Tibial nerve (tissue), 4 donors: ENCODE data around the gene CDH13. TPM values are rescaled to one million over a fixed set of nuclear protein-coding genes. Genes with fewer than 3 reads are reported as not detected.

Experiments used
- DNase-seq, 2 donors: peaks; one replicate each; pipeline ENCODE4 v3.0.0-alpha.2; 2019; ENCODE audit warnings: low spot score in 2 of 2
- H3K27ac ChIP-seq, 4 donors: fragments of 200-600 bp; sonication (generic) in 3 of 4; one replicate each; pipeline ENCODE4 v1.5.1; 2017 to 2019; ENCODE audit warnings: mild to moderate bottlenecking in 1 of 4
- H3K27me3 ChIP-seq, 2 donors: fragments of 200-600 bp; sonication (generic) in 1 of 2; one replicate each; pipeline versions ENCODE4 v1.5.1 to v1.6.0; 2017 to 2019
- H3K36me3 ChIP-seq, 3 donors: fragments of 200-600 bp; sonication (generic); one replicate each; pipeline ENCODE4 v1.5.1; 2018 to 2019
- H3K4me1 ChIP-seq, 4 donors: fragments of 200-600 bp; sonication (generic) in 3 of 4; one replicate each; pipeline ENCODE4 v1.5.1; 2017 to 2019
- H3K4me3 ChIP-seq, 4 donors: fragments of 200-600 bp; sonication (generic) in 3 of 4; one replicate each; pipeline ENCODE4 v1.5.1; 2017 to 2019; ENCODE audit warnings: mild to moderate bottlenecking in 1 of 4, moderate library complexity in 1 of 4
- H3K9me3 ChIP-seq, 4 donors: fragments of 200-600 bp; sonication (generic) in 3 of 4; one replicate each; pipeline ENCODE4 v1.5.1; 2017 to 2019
- CTCF ChIP-seq, 5 experiments: fragments of 200-600 bp in 3 of 5; fragments of 450-650 bp in 2 of 5; sonication (generic) in 3 of 5; IDR thresholded peaks; one replicate each; pipeline ENCODE4 v1.5.1; 2016 to 2019; ENCODE audit warnings: antibody characterized with exemption in 5 of 5, mild to moderate bottlenecking in 3 of 5, moderate library complexity in 2 of 5
- EP300 ChIP-seq, 2 donors: sonication (generic); formaldehyde crosslinking; IDR thresholded peaks; one replicate each; pipeline ENCODE4 v1.6.1; 2017; ENCODE audit warnings: antibody characterized with exemption in 2 of 2, mild to moderate bottlenecking in 1 of 2
- POLR2A ChIP-seq, 2 donors: fragments of 450-650 bp; IDR thresholded peaks; one replicate each; pipeline ENCODE4 v1.6.1; 2017; ENCODE audit warnings: antibody characterized with exemption in 2 of 2, mild to moderate bottlenecking in 2 of 2, moderate library complexity in 2 of 2
- WGBS, 2 donors: methylation state at CpG; one replicate each; pipeline ENCODE4 v1.1.5; 2018; 5-methylcytosine and 5-hydroxymethylcytosine counted together
- total RNA-seq, 4 donors: library from RNA; depleted of rRNA; stranded (reverse); fragments of >200 nt; gene quantifications; one replicate each; pipeline ENCODE4 v1.1.0, GENCODE V29; 2016

The CDH13 gene
- total RNA-seq, 4 donors from 2014 or later: 4.1 to 14.4 (median 5.8) TPM

GRCh38 chr16:83447560-83447959, 820.8 kb downstream of the CDH13 start:
- WGBS, 2 donors: 54 to 76% methylated on average over 2 of the region's 2 CpGs
- no peak overlapping the region for H3K4me3 ChIP-seq

DNA sequence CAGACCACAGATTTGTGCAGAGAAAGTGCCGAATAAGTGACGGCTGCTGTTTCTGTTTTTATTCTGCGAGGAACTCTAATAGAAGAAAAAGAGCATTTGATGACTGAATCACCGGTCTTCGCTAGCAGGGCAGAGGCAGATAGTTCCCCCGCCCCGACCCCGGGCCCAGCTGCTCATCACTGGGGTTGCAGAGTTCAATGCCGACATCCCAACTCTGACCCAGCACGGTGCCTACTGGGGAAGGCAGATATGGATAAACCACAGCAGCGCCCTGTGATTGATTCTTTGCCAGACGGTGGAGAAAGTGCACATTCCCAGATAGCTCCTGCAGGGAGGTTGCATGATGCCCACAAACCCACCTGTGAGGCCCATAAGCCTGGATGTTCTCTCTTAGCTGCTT, 823.1 kb downstream of the CDH13 start:
- 79 to 83% methylated on average over 12 of the region's 12 CpGs for WGBS, 2 donors
- H3K4me1 ChIP-seq: no peaks in the 10 kb centered on the region
- TF ChIP-seq EP300 (IDR thresholded peaks at IDR 0.05): no peak
- TF ChIP-seq POLR2A (IDR thresholded peaks at IDR 0.05): no peak
- TF ChIP-seq CTCF (IDR thresholded peaks at IDR 0.05): no peak

More at GRCh38 chr16:83447560-83447959, 820.8 kb downstream of the CDH13 start:
- Histone ChIP-seq H3K36me3 (no peaks in the 10 kb centered on the region), H3K9me3 (no peaks in the 10 kb centered on the region), H3K27ac (no peak overlapping the region), H3K27me3 (no peaks in the 10 kb centered on the region), H3K4me1 (no peaks in the 10 kb centered on the region)
- TF ChIP-seq POLR2A (IDR thresholded peaks at IDR 0.05): no peak
- TF ChIP-seq CTCF (IDR thresholded peaks at IDR 0.05): no peak
- TF ChIP-seq EP300 (IDR thresholded peaks at IDR 0.05): no peak
- DNase-seq: no peak

DNA sequence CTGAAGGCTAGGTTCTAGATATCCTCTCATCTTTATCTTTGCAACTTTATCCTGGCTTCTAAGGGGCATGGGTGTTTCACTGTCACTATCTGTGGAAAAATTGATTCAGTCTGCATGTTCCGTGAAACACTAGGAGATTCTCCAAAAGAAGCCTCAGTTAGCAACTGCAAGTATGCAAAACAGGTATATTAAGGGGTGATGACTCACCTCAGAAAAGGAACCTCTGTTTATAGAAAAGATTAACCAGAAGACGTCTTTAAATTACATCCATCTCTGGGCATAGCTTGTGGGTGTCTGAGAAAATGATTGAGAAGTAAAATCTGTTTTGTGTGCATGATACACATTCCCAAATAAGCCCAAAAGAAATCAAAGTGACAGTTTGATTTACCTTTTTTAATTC, 827.2 kb downstream of the CDH13 start:
- Histone ChIP-seq H3K27ac (no peak overlapping the region), H3K4me1 (no peaks in the 10 kb centered on the region), H3K9me3 (no peaks in the 10 kb centered on the region), H3K27me3 (no peaks in the 10 kb centered on the region), H3K4me3 (no peak overlapping the region), H3K36me3 (no peaks in the 10 kb centered on the region)
- no peak for DNase-seq
- WGBS, 2 donors: 64 to 70% methylated on average over 2 of the region's 2 CpGs
- TF ChIP-seq EP300 (IDR thresholded peaks at IDR 0.05) (no peak), POLR2A (IDR thresholded peaks at IDR 0.05) (no peak), CTCF (IDR thresholded peaks at IDR 0.05) (no peak)

More for the DNA sequence above, 823.1 kb downstream of the CDH13 start:
- no peak for DNase-seq
- no peaks in the 10 kb centered on the region for H3K27me3 ChIP-seq
- no peak overlapping the region for H3K4me3 ChIP-seq
- H3K36me3 ChIP-seq: no peaks in the 10 kb centered on the region
- no peak overlapping the region for H3K27ac ChIP-seq
- H3K9me3 ChIP-seq: no peaks in the 10 kb centered on the region

- no peak overlapping the region for H3K4me3 ChIP-seq
- H3K27ac ChIP-seq: no peak overlapping the region
- no peaks in the 10 kb centered on the region for H3K4me1 ChIP-seq
- H3K27me3 ChIP-seq: no peaks in the 10 kb centered on the region
- H3K36me3 ChIP-seq: no peaks in the 10 kb centered on the region
- DNase-seq: no peak
- H3K9me3 ChIP-seq: no peaks in the 10 kb centered on the region
- TF ChIP-seq POLR2A (IDR thresholded peaks at IDR 0.05): no peak
- TF ChIP-seq CTCF (IDR thresholded peaks at IDR 0.05): no peak
- TF ChIP-seq EP300 (IDR thresholded peaks at IDR 0.05): no peak
- 77 to 84% methylated on average over 6 of the region's 6 CpGs for WGBS, 2 donors
Observed at GRCh38 chr16:83455716-83456115, 828.9 kb downstream of the CDH13 start.

DNA sequence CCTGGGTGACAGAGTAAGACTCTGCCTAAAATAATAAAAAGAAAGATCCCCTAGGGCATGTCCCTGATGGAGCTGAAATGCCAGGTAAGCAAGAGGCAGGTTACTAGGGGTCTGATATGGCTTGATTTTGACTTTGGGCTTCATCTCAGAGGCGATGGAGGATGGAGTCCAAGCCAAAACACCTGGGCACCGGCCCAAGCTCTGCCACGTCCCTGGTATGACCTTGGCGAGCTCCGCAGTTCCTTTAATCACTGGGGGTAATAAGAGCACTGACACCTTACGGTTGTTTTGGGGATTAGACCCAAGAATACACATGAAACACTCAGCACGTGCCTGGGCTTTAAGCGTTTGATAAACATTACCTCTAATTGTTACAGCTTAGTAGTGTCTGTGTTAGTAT, 830.2 kb downstream of the CDH13 start:
- H3K4me1 ChIP-seq: no peaks in the 10 kb centered on the region
- H3K9me3 ChIP-seq: no peaks in the 10 kb centered on the region
- no peaks in the 10 kb centered on the region for H3K36me3 ChIP-seq
- no peak overlapping the region for H3K27ac ChIP-seq
- TF ChIP-seq EP300 (IDR thresholded peaks at IDR 0.05) (no peak), POLR2A (IDR thresholded peaks at IDR 0.05) (no peak), CTCF (IDR thresholded peaks at IDR 0.05) (no peak)
- WGBS, 2 donors: 82 to 85% methylated on average over 8 of the region's 8 CpGs
- H3K27me3 ChIP-seq: no peaks in the 10 kb centered on the region
- DNase-seq: no peak
- no peak overlapping the region for H3K4me3 ChIP-seq
